Pancreas (tissue), 10 donors: ENCODE measurements around the gene GRK4. TPM values are rescaled to one million over a fixed set of nuclear protein-coding genes. Genes with fewer than 3 reads are reported as not detected.

Experiments used
- ATAC-seq, 4 donors: fragments of 200-7000 bp; cut with Tn5 transposase; one replicate each; pipeline versions ENCODE4 v1.8.0 to v1.9.1; 2020; ENCODE audit warnings: mild to moderate bottlenecking in 4 of 4, moderate library complexity in 4 of 4
- DNase-seq, 6 donors: peaks; one replicate each; pipeline ENCODE4 v3.0.0-alpha.2; 2020
- FAIRE-seq: peaks from 2 replicates; lab custom pipeline; 2012; peaks lifted over from hg19 to GRCh38; lab: Jason Lieb, UNC
- H3K27ac ChIP-seq, 4 donors: fragments of 200-600 bp; sonication (generic); 1 replicate in 3 of 4; 2 replicates in 1 of 4; pipeline versions ENCODE4 v1.5.0 to v1.8.0; 2020
- H3K27me3 ChIP-seq, 4 donors: fragments of 200-600 bp; one replicate each; pipeline ENCODE4 v1.8.0; 2021
- H3K36me3 ChIP-seq, 3 donors: fragments of 200-600 bp; sonication (generic) in 1 of 3; one replicate each; pipeline versions ENCODE4 v1.5.0 to v1.8.0; 2020 to 2021
- H3K4me1 ChIP-seq, 3 donors: fragments of 200-600 bp; one replicate each; pipeline ENCODE4 v1.8.0; 2021
- H3K4me3 ChIP-seq, 4 donors: fragments of 200-600 bp; sonication (generic) in 2 of 4; one replicate each; pipeline versions ENCODE4 v1.5.0 to v1.8.0; 2020 to 2021
- H3K9me3 ChIP-seq, 4 donors: fragments of 200-600 bp; one replicate each; pipeline ENCODE4 v1.8.0; 2021
- WGBS, 2 donors: extraction: QIAGEN DNeasy Blood & Tissue Kit; methylation state at CpG; one replicate each; pipeline ENCODE4 v1.1.7; 2013; 5-methylcytosine and 5-hydroxymethylcytosine counted together
- intact Hi-C, 3 donors: fragments of 100-400 bp; cut with DNase I; formaldehyde crosslinking; loops; one replicate each; pipeline versions ENCODE4 v1.11.1 to v1.14.2; 2022
- polyA plus RNA-seq, 2 donors: library from polyadenylated mRNA; stranded (reverse); fragments of 200-250 nt; gene quantifications; one replicate each; pipeline ENCODE4 v1.2.3, GENCODE V29; 2013
- total RNA-seq, 6 donors: library from RNA; stranded (reverse); fragmentation: NEBNext Ultra II Directional in 4 of 6; extraction: Animal tissue kit (Norgen Biotek cat#: 25700) in 4 of 6; gene quantifications; one replicate each; pipeline versions ENCODE4 v1.2.1 to v1.2.4, GENCODE V29; 2021 to 2023
- TF ChIP-seq, protein P1 (sequence below), 4 donors: fragments of 200-600 bp; sonication (generic) in 3 of 4; IDR thresholded peaks; one replicate each; pipeline versions ENCODE4 v1.5.0 to v1.8.0; 2021; ENCODE audit warnings: antibody characterized with exemption in 4 of 4
- donor health status: healthy with polysubstance abuse.
- donor health status: DM: no; HTN: no; CAD: no; lungs with moderate emphysema.
- donor health status: DM: no; HTN: no; CAD: no.
- donor health status: control.
- donor health status: control.
- donor health status: Bipolar disorder and iron deficiency.
- donor health status: DM: yes; HTN: yes; CAD: no.
- donor health status: DM: no; HTN: no; CAD: no.
- donor health status: DM: no; HTN: no; CAD: no.
- donor health status: DM: yes; HTN: yes; CAD: no.

GRK4 gene
- total and polyA plus RNA-seq, 8 donors = 4.6 to 9.7 (median 5.7) TPM

GRCh38 chr4:3085948-3086670, 122.7 kb downstream of the GRK4 start:
- FAIRE-seq (no peak), DNase-seq (no peak), ATAC-seq (no peak)
- Histone ChIP-seq H3K4me3 (no peak overlapping the region), H3K27ac (no peak overlapping the region), H3K9me3 (no peaks in the 10 kb centered on the region), H3K4me1 (no peaks in the 10 kb centered on the region), H3K27me3 (no peaks in the 10 kb centered on the region), H3K36me3 (peaks cover 0 to 6% (median 0%) of the 10 kb centered on the region in 3 donors)
- 94% methylated on average over 10 of the region's 10 CpGs for WGBS, 2 donors
- TF ChIP-seq, protein P1, sequence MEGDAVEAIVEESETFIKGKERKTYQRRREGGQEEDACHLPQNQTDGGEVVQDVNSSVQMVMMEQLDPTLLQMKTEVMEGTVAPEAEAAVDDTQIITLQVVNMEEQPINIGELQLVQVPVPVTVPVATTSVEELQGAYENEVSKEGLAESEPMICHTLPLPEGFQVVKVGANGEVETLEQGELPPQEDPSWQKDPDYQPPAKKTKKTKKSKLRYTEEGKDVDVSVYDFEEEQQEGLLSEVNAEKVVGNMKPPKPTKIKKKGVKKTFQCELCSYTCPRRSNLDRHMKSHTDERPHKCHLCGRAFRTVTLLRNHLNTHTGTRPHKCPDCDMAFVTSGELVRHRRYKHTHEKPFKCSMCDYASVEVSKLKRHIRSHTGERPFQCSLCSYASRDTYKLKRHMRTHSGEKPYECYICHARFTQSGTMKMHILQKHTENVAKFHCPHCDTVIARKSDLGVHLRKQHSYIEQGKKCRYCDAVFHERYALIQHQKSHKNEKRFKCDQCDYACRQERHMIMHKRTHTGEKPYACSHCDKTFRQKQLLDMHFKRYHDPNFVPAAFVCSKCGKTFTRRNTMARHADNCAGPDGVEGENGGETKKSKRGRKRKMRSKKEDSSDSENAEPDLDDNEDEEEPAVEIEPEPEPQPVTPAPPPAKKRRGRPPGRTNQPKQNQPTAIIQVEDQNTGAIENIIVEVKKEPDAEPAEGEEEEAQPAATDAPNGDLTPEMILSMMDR (IDR thresholded peaks at IDR 0.05) = no peak
- intact Hi-C loops = no loop called here

- intact Hi-C loops = no loop called here
- no peak overlapping the region for H3K4me3 ChIP-seq
- no peak for FAIRE-seq
- TF ChIP-seq, protein P1 (IDR thresholded peaks at IDR 0.05) = no peak
- no peaks in the 10 kb centered on the region for H3K27me3 ChIP-seq
- 74 to 77% methylated on average over 4 of the region's 4 CpGs for WGBS, 2 donors
- peaks cover 0 to 6% (median 0%) of the 10 kb centered on the region in 3 donors for H3K36me3 ChIP-seq
- no peaks in the 10 kb centered on the region for H3K9me3 ChIP-seq
- no peak for DNase-seq
- ATAC-seq = no peak
- H3K27ac ChIP-seq = no peak overlapping the region
- no peaks in the 10 kb centered on the region for H3K4me1 ChIP-seq
Observed at GRCh38 chr4:3087115-3087797, 123.9 kb downstream of the GRK4 start.

Other genes with a start within 250 kb of the GRK4 start
- 10 to 100 TPM; 11.4 to 23.1 (median 15.2) TPM for gene TNIP2, start 207.2 kb upstream of the GRK4 start, total RNA-seq
- 10 to 100 TPM; 22.6 to 25.4 TPM for gene TNIP2, start 207.2 kb upstream of the GRK4 start, polyA plus RNA-seq
- gene SH3BP2, start 170.5 kb upstream of the GRK4 start, total RNA-seq = 10 to 100 TPM; 12.3 to 54.6 (median 27.0) TPM
- 10 to 100 TPM; 16.2 to 56.5 TPM for gene SH3BP2, start 170.5 kb upstream of the GRK4 start, polyA plus RNA-seq
- 100 to 1,000 TPM in 1 of 6 donors, 10 to 100 TPM in 5; 70.9 to 160 (median 86.2) TPM for gene ADD1, start 119.7 kb upstream of the GRK4 start, total RNA-seq
- gene ADD1, start 119.7 kb upstream of the GRK4 start, polyA plus RNA-seq = 100 to 1,000 TPM; 158 to 160 TPM
- 10 to 100 TPM; 15.2 to 31.0 (median 19.1) TPM for gene NOP14, start 165 bp upstream of the GRK4 start, total RNA-seq
- 10 to 100 TPM; 11.1 to 15.9 TPM for gene NOP14, start 165 bp upstream of the GRK4 start, polyA plus RNA-seq
- gene HTT-AS, start 111.0 kb downstream of the GRK4 start, total RNA-seq = not detected
- gene HTT-AS, start 111.0 kb downstream of the GRK4 start, polyA plus RNA-seq = not detected
- gene HTT, start 111.1 kb downstream of the GRK4 start, total RNA-seq = 10 to 100 TPM; 32.5 to 55.2 (median 42.7) TPM
- gene HTT, start 111.1 kb downstream of the GRK4 start, polyA plus RNA-seq = 10 to 100 TPM; 23.1 to 52.8 TPM